GM19043 (cell line): ENCODE results near the gene TTC5.
A peak's percentile ranks its signal among the peaks of the same experiment; 100 is the strongest.
"Not testable (repeated sequence)": the region's sequence is repeated elsewhere in the genome, so short reads cannot be mapped to it uniquely, and the experiment has no call there.

Experiments
- ATAC-seq: cut with Tn5 transposase; IDR thresholded peaks from one replicate; pipeline ENCODE4 v1.9.1; 2021; ENCODE audit warnings: low read depth; ENCODE audit not compliant: unreplicated experiment

TTC5 gene

GRCh38 chr14:20314026-20314425, 8.3 kb upstream of the TTC5 start:
- ATAC-seq = no peak

- ATAC-seq = no peak
Observed at GRCh38 chr14:20306079-20306423, 300 bp upstream of the TTC5 start.

GRCh38 chr14:20302042-20302755, 3.6 kb downstream of the TTC5 start:
- no peak for ATAC-seq

GRCh38 chr14:20295067-20295466, 10.7 kb downstream of the TTC5 start:
- peak; percentile 75 for ATAC-seq

GRCh38 chr14:20294636-20295035, 11.1 kb downstream of the TTC5 start:
- no peak for ATAC-seq

GRCh38 chr14:20281998-20282397, 23.8 kb downstream of the TTC5 start:
- not testable (repeated sequence) for ATAC-seq

GRCh38 chr14:20280265-20280664, 25.5 kb downstream of the TTC5 start:
- ATAC-seq = not testable (repeated sequence)

GRCh38 chr14:20278414-20278813, 27.3 kb downstream of the TTC5 start:
- no peak for ATAC-seq

GRCh38 chr14:20277409-20277808, 28.3 kb downstream of the TTC5 start:
- no peak for ATAC-seq

GRCh38 chr14:20274062-20274461, 31.7 kb downstream of the TTC5 start:
- no peak for ATAC-seq

GRCh38 chr14:20264361-20264760, 41.4 kb downstream of the TTC5 start:
- ATAC-seq = not testable (repeated sequence)

- ATAC-seq = no peak
Observed at GRCh38 chr14:20262642-20263128, 43.1 kb downstream of the TTC5 start.

GRCh38 chr14:20247646-20248246, 58.0 kb downstream of the TTC5 start:
- no peak for ATAC-seq
